ENCODE data around the gene TSPEAR.

The TSPEAR gene

DNA sequence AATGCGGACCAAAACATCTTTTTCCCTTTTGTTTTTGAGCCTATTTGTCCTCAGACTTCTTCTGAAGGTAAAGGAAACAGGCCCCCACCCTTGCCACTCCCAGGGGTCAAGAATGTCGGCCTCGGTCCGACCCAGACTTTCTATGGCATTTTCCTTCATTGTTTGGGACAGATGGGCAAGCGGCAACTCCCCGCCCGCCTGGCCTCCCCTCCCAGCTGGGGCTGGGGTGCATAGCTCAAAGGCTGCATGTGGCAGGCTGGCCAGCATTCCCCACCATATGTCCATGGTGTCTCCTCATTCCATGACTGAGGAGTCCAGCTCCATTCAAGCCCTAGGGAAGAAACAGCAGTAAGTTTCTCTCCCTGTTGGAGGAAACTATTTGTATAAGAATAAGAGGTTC lies 29.4 kb upstream of the TSPEAR start:
- ATAC-seq (no peak), DNase-seq (no peak)

GRCh38 chr21:44739316-44739715 lies 27.9 kb upstream of the TSPEAR start:
- no peak for ATAC-seq

GRCh38 chr21:44738621-44739020 lies 27.2 kb upstream of the TSPEAR start:
- ATAC-seq, result no peak
- no peak for DNase-seq

More at GRCh38 chr21:44739316-44739715, 27.9 kb upstream of the TSPEAR start:
- DNase-seq, result no peak

GRCh38 chr21:44737706-44738354 lies 26.5 kb upstream of the TSPEAR start:
- no peak for DNase-seq
- ATAC-seq, result no peak

DNA sequence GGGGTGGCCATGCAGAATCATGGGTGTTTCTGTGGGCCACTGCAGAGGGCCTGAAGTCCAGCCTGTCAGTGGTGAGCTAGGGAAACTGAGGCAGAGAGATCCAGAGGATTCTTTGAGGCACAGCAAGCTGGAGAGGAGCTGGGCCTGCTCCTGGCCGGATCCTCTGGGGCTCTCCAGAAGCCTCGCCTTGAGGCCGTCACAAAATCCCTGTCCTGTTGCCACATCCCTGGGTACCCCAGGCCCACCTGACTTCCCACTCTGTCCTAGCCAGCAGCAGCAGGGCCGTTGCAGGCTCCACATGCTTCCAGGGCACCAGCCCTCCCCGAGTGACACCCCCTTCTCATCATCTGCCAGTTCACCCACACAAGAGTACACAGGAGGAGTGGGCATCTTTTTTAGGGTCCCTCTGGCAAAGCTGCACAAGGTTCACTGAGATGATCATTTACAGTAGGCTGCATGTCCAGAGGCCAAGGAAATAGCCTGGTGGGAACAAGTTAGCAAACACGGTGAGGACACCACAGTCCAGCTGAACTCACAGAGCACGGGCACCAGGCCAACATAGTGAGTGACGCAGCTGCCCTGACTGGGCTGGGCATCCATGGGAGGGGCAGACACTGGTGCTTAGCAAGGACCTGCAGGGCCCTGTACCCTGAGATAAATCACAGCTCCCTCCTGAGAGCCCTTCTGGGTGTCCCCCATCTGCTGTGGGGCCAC lies 25.1 kb upstream of the TSPEAR start:
- DNase-seq (no peak), ATAC-seq (no peak)

- no peak for DNase-seq
- no peak for ATAC-seq
These were observed 24.4 kb upstream of the TSPEAR start for GRCh38 chr21:44735821-44736220.

- no peak for DNase-seq
- no peak for ATAC-seq
These were observed 23.5 kb upstream of the TSPEAR start for GRCh38 chr21:44734841-44735240.

DNA sequence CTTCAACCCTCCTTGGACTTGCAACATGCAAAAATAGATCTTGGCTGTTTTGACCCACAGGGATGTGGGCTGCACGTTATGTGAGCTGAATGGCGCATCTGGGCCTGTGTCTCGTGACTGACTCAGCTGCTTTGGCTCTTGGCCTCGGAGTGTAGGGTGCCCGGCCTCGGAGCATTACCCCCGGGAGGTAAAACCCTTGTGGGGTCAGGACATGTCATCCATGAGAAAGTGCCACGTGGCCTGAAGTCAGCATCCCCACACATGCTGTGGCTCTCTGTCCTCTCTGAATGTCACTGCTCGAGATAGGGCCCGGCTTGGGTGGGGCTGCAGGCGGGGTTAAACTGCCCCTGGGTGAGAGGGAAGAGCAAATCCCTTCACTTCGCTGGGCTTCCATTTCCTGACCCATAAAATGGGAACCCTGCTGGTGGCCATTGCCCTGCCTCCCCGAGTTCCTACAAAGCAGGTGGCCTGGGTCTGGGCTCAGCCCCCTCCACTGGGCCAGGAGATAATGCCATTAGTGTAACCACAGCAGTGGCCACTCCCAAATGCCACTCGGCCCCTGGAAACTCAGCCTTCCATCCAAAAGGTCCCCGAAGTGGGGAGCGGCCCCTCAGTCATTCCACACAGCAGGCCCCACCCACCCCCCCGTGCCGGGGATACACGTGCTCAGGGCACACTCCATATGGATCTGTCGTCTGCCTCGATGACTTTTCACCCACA lies 22.8 kb upstream of the TSPEAR start:
- ATAC-seq, result no peak

DNA sequence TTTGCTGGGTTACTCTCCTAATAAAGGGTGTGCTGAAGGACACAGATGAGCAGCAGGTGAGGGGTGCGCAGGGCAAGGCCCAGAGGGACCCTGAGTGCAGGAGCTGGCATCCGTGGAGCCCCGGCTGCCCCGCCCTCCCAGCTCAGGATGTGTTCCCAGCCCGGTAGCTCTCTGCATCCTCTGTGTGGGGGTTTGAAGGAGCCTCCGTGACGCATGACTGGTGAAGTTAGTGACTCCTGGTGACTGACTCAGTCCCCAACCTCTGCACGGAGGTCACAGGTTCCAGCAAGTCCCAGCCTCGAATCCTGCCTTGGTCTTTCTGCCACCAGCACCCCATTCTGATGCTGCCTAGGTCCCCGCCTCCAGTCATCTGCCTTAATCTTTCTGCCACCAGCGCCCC lies 21.6 kb upstream of the TSPEAR start:
- ATAC-seq (no peak), DNase-seq (no peak)

More for the DNA sequence above, 22.8 kb upstream of the TSPEAR start:
- DNase-seq, result no peak

DNA sequence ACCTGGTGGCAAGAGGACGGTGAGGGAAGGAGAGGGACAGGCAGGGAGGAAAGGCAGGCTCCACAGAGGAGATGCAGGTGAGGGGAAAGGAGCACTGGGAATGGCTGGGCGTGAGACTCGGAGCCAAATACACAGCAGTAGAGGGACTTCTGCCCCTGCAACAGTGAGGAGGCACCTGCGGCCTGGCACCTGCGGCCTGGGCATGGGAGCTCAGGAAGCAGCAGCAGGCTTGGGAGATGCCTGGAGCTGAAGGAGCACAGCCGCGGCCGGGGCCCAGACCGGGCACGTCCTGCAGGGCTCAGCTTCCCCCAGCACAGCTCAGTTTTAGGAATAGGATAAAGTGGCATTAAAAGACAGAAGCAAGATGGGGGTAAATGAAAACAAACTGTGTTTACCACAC lies 20.9 kb upstream of the TSPEAR start:
- DNase-seq (no peak), ATAC-seq (no peak)

- ATAC-seq (no peak), DNase-seq (no peak)
These were observed 19.7 kb upstream of the TSPEAR start for GRCh38 chr21:44730951-44731579.

- ATAC-seq (no peak), DNase-seq (no peak)
These were observed 18.6 kb upstream of the TSPEAR start for GRCh38 chr21:44730028-44730395.

DNA sequence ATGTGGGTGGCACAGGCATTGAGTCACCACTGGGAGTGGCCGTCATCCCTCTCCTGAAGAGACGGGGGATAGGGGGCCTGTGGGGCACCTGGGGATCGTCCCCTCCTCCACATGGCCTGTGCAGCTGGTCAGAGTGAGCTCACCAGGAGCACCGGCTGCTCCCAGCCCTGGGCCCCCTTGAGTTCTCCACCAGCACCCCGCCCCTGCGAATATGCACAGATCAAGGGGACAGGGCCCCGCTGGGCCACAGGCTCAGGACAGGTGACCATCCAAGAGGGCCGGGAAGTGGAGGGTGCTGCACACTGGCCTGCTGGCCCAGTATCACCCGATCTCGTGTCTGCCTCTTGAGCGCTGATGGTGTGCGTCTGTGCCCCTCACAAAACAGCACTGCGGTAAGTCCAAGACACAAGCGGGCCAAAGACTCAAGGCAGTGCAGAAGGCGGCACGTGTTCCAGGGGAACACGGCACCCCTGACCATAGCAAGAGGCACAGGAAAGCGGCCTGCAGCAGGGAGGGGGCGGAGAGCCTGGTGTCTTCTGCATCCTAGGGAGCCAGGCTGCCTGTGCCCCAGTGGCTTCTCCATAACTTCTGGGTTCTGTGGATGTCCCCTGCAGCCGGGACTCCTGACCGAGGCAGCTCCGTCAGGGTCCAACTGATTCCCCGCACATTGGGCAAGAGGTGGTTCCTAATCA lies 18.1 kb upstream of the TSPEAR start:
- DNase-seq, result no peak
- ATAC-seq, result no peak

DNA sequence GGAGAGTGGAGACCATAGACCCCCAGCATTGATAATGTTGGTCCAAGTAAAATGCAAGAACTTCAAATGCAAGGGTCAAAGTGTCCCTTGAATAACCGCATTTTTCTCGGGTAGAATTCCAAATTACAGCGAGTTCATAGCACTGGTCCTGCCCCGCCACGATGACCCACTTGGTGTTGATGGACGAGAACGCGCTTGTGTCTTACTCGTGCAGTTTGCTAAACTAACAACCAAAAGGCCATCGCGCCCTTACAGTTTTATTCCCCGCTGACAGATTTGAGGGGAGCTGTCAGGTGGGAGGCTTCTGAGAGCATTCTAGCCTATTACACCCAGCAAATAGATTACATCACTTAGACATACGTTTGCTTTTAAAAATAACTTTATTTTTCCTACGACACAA lies 17.3 kb upstream of the TSPEAR start:
- DNase-seq, result no peak
- ATAC-seq, result no peak

DNA sequence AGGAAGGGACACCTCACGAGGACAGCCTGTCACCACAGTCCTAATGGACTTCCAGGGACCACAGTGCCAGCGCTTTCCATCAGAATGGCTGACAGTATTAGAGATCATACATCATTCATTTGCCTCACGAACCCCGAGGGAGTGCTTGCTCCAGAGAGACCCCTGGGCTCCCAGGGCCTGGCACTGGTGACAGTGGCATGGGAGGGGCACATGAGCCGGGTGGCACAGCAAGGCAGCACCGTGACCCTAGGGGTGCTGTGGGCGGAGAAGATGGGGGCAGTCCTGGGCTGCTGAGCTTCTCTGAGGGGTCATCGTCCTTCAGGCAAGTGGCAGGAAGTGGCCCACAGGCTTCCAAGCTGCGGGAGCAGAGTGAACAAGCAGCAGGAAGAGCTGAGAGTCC lies 16.4 kb upstream of the TSPEAR start:
- no peak for ATAC-seq
- no peak for DNase-seq

GRCh38 chr21:44727321-44727720 lies 15.9 kb upstream of the TSPEAR start:
- no peak for ATAC-seq

DNA sequence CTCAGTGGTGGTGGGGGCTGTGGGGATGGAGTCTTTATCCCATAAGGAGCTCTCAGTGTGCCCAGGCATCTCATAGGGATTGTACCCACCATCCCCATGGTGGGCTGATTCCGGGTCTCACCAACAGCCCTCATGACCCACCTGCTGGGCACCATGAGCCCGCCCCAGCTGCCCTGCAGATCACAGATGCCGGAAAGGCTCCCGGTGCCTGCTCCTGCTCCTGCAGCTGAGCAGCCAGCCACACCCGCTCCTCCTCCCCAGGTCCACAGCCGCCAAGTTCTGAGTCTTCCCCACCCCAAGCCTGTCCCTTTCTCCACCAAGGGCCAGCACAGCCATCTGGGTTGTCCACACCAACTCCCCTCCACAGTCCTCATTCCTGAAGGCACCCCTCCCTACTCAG lies 15.5 kb upstream of the TSPEAR start:
- ATAC-seq (no peak), DNase-seq (no peak)

More at GRCh38 chr21:44727321-44727720, 15.9 kb upstream of the TSPEAR start:
- no peak for DNase-seq

- no peak for DNase-seq
- no peak for ATAC-seq
These were observed 13.6 kb upstream of the TSPEAR start for GRCh38 chr21:44724926-44725325.

DNA sequence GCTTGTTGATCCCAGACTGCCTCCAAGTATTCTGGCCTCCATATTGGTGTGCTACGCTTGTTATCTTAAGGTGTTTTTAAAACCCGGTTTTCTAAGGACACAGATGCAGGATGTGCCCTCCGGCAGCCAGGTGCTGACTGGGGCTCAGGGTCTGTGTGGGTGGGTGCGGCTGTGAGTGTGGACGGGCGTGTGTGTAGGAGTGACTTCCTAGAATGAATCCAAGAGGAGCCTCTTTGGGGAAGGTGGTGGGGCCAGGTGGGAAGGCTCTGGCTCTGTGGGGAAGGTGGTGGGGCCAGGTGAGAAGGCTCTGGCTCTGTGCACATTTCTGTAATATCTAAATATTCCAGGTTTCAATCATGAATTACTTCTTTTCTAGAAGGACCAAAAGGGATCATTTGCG lies 12.8 kb upstream of the TSPEAR start:
- ATAC-seq (no peak), DNase-seq (no peak)

GRCh38 chr21:44723177-44724131 lies 12.1 kb upstream of the TSPEAR start:
- DNase-seq (peak; percentile 32), ATAC-seq (peak; percentile 61)

DNA sequence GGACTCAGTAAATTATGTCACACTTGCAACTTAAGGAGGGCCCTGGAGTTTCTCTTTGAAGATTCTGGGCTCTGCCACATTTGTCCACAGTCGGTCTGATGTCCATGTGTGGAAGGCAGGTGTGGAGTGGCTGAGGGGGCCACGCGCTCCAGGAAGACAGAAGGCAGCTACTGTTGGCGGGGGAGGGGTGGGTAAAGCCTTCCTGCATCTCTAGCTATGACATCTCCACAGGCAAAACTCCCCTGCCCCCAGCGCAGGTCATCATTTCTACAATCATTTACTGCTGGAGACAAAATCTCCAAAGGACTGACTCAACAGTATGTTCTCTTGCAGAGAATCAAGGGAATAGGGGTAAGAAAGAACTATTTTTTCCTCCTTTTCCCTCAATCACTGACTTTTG lies 11.4 kb upstream of the TSPEAR start:
- DNase-seq, result no peak
- ATAC-seq, result no peak

All from stimulated activated naive CD8-positive, alpha-beta T cell treated with anti-CD3 and anti-CD28 coated beads, Interleukin-15, Interleukin-2, amounts not matched to agents 100 U/mL and 50 U/mL, for 24 hours (primary cell).